ENCODE data around the gene PDE6D.

The PDE6D gene

GRCh38 chr2:231718799-231719198 is 62.3 kb downstream of the PDE6D start:
- peaks cover 23% of the 10 kb centered on the region for H3K79me2 ChIP-seq (ENCODE audit: insufficient read depth, low read length)
- H3K27me3 ChIP-seq (ENCODE audit: insufficient read depth, low read length, poor library complexity, severe bottlenecking) = no peaks in the 10 kb centered on the region
- H3K4me3 ChIP-seq (ENCODE audit: low read length, poor library complexity, severe bottlenecking) = no peak overlapping the region
- H4K20me1 ChIP-seq (ENCODE audit: insufficient read depth, low read length, poor library complexity, severe bottlenecking) = peaks cover 13% of the 10 kb centered on the region
- H3K4me2 ChIP-seq (ENCODE audit: low read depth, low read length, poor library complexity, severe bottlenecking) = no peak overlapping the region
- H2AFZ ChIP-seq (ENCODE audit: low read length) = no peak overlapping the region
- H3K9me3 ChIP-seq (ENCODE audit: insufficient read depth, low read depth, low read length) = no peaks in the 10 kb centered on the region
- no peak overlapping the region for H3K9ac ChIP-seq (ENCODE audit: low read depth, low read length, poor library complexity, severe bottlenecking)
- H3K9me2 ChIP-seq (replicated peaks; ENCODE audit: low read depth, low read length) = no peaks in the 10 kb centered on the region
- no peak for TF ChIP-seq CTCF (conservative IDR thresholded peaks at IDR 0.05; ENCODE audit: low read length)
- H3F3A ChIP-seq (ENCODE audit: low read depth) = peaks cover 8% of the 10 kb centered on the region; the same call in 1 of the 2 replicates
- peaks cover 3% of the 10 kb centered on the region for H3K4me1 ChIP-seq (ENCODE audit: insufficient read depth, low read length, poor library complexity, severe bottlenecking)
- peaks cover 16% of the 10 kb centered on the region; the same call in 1 of the 2 replicates for H3K36me3 ChIP-seq (ENCODE audit: insufficient read depth, low read length)

GRCh38 chr2:231717281-231718171 is 63.6 kb downstream of the PDE6D start:
- Histone ChIP-seq H3K9ac (ENCODE audit: low read depth, low read length, poor library complexity, severe bottlenecking) (no peak overlapping the region), H3K9me3 (ENCODE audit: insufficient read depth, low read depth, low read length) (no peaks in the 10 kb centered on the region), H3F3A (ENCODE audit: low read depth) (peaks cover 13% of the 10 kb centered on the region), H3K9me2 (replicated peaks; ENCODE audit: low read depth, low read length) (no peaks in the 10 kb centered on the region), H3K79me2 (ENCODE audit: insufficient read depth, low read length) (peaks cover 32% of the 10 kb centered on the region), H2AFZ (ENCODE audit: low read length) (no peak overlapping the region), H4K20me1 (ENCODE audit: insufficient read depth, low read length, poor library complexity, severe bottlenecking) (peaks cover 19% of the 10 kb centered on the region), H3K4me2 (ENCODE audit: low read depth, low read length, poor library complexity, severe bottlenecking) (no peak overlapping the region), H3K27me3 (ENCODE audit: insufficient read depth, low read length, poor library complexity, severe bottlenecking) (peaks cover under 1% of the 10 kb centered on the region), H3K36me3 (ENCODE audit: insufficient read depth, low read length) (peaks cover 23% of the 10 kb centered on the region), H3K4me1 (ENCODE audit: insufficient read depth, low read length, poor library complexity, severe bottlenecking) (peaks cover 8% of the 10 kb centered on the region), H3K4me3 (ENCODE audit: low read length, poor library complexity, severe bottlenecking) (no peak overlapping the region)
- TF ChIP-seq EZH2phosphoT487 (IDR thresholded peaks at IDR 0.05; ENCODE audit: borderline replicate concordance) = no peak
- TF ChIP-seq CTCF (conservative IDR thresholded peaks at IDR 0.05; ENCODE audit: low read length) = no peak

GRCh38 chr2:231716666-231717280 is 64.3 kb downstream of the PDE6D start:
- no peak overlapping the region for H3K4me3 ChIP-seq (ENCODE audit: low read length, poor library complexity, severe bottlenecking)
- H3K9ac ChIP-seq (ENCODE audit: low read depth, low read length, poor library complexity, severe bottlenecking) = no peak overlapping the region
- peaks cover 40% of the 10 kb centered on the region for H3K79me2 ChIP-seq (ENCODE audit: insufficient read depth, low read length)
- H3K9me3 ChIP-seq (ENCODE audit: insufficient read depth, low read depth, low read length) = no peaks in the 10 kb centered on the region
- no peak overlapping the region for H2AFZ ChIP-seq (ENCODE audit: low read length)
- TF ChIP-seq EZH2phosphoT487 (IDR thresholded peaks at IDR 0.05; ENCODE audit: borderline replicate concordance) = no peak
- TF ChIP-seq CTCF (conservative IDR thresholded peaks at IDR 0.05; ENCODE audit: low read length) = no peak
- H3K4me2 ChIP-seq (ENCODE audit: low read depth, low read length, poor library complexity, severe bottlenecking) = no peak overlapping the region
- H3K27me3 ChIP-seq (ENCODE audit: insufficient read depth, low read length, poor library complexity, severe bottlenecking) = peaks cover 8% of the 10 kb centered on the region
- H3F3A ChIP-seq (ENCODE audit: low read depth) = peaks cover 21% of the 10 kb centered on the region
- H3K4me1 ChIP-seq (ENCODE audit: insufficient read depth, low read length, poor library complexity, severe bottlenecking) = peaks cover 15% of the 10 kb centered on the region
- peaks cover 27% of the 10 kb centered on the region for H4K20me1 ChIP-seq (ENCODE audit: insufficient read depth, low read length, poor library complexity, severe bottlenecking)
- H3K9me2 ChIP-seq (replicated peaks; ENCODE audit: low read depth, low read length) = no peaks in the 10 kb centered on the region
- H3K36me3 ChIP-seq (ENCODE audit: insufficient read depth, low read length) = peaks cover 30% of the 10 kb centered on the region

All from Loucy (cell line).